Kidney (tissue), 14 donors: ENCODE results near the gene FAM241A. TPM values are rescaled to one million over a fixed set of nuclear protein-coding genes. Genes with fewer than 3 reads are reported as not detected.

Experiments used
- DNase-seq, 5 donors: peaks; one replicate each; pipeline ENCODE4 v3.0.0-alpha.2; 2013 to 2020
- FAIRE-seq: peaks from 2 replicates; lab custom pipeline; 2012; peaks lifted over from hg19 to GRCh38; lab: Jason Lieb, UNC
- H3K27ac ChIP-seq, 2 donors: one replicate each; pipeline ENCODE4 v1.7.0; 2013; ENCODE audit warnings: low read depth in 2 of 2, low read length in 2 of 2, inconsistent platforms in 1 of 2
- H3K27me3 ChIP-seq: one replicate; pipeline ENCODE4 v1.7.1; 2013; ENCODE audit warnings: low read length, inconsistent platforms; ENCODE audit not compliant: control insufficient read depth, insufficient read depth
- H3K36me3 ChIP-seq, 3 donors: one replicate each; pipeline versions ENCODE4 v1.7.0 to v1.7.1; 2013; ENCODE audit warnings: low read length in 3 of 3, control low read depth in 1 of 3, inconsistent platforms in 1 of 3; ENCODE audit not compliant: insufficient read depth in 3 of 3, control insufficient read depth in 2 of 3
- H3K4me1 ChIP-seq, 3 donors: one replicate each; pipeline versions ENCODE4 v1.7.0 to v1.7.1; 2013; ENCODE audit warnings: low read length in 3 of 3, inconsistent platforms in 1 of 3, low read depth in 1 of 3; ENCODE audit not compliant: control insufficient read depth in 2 of 3, insufficient read depth in 2 of 3
- H3K4me3 ChIP-seq, 3 donors: one replicate each; pipeline versions ENCODE4 v1.7.0 to v1.8.1; 2013; ENCODE audit warnings: low read length in 3 of 3, control low read depth in 1 of 3, inconsistent platforms in 1 of 3
- H3K9ac ChIP-seq, 3 donors: one replicate each; pipeline versions ENCODE4 v1.7.0 to v1.7.1; 2013; ENCODE audit warnings: low read length in 3 of 3, control low read depth in 1 of 3, inconsistent platforms in 1 of 3
- H3K9me3 ChIP-seq, 3 donors: one replicate each; pipeline versions ENCODE4 v1.7.0 to v1.7.1; 2013; ENCODE audit warnings: low read length in 3 of 3, control low read depth in 1 of 3, inconsistent platforms in 1 of 3; ENCODE audit not compliant: control insufficient read depth in 2 of 3, insufficient read depth in 1 of 3
- intact Hi-C: fragments of 100-400 bp; cut with DNase I; formaldehyde crosslinking; loops from one replicate; pipeline ENCODE4 v1.11.1; 2022
- polyA plus RNA-seq: library from polyadenylated mRNA; stranded (reverse); fragments of 350-450 nt; fragmentation: Illumina TruSeq; extraction: RNeasy Lipid Tissue Mini Kit (QIAGEN cat#74804); gene quantifications from one replicate; pipeline ENCODE4 v1.2.3, GENCODE V29; 2014; ENCODE audit warnings: low read depth, low replicate concordance; ENCODE audit not compliant: insufficient read depth
- total RNA-seq: library from RNA; stranded (reverse); fragmentation: NEBNext Ultra II Directional; extraction: Animal tissue kit (Norgen Biotek cat#: 25700); gene quantifications from one replicate; pipeline ENCODE4 v1.2.1, GENCODE V29; 2021
- TF ChIP-seq, protein P1 (sequence below): IDR thresholded peaks from 3 replicates; pipeline ENCODE4 v1.5.1; 2012; ENCODE audit warnings: mild to moderate bottlenecking, moderate library complexity, borderline replicate concordance; ENCODE audit not compliant: insufficient read depth; ENCODE audit errors: extremely low read depth
- donor health status: control.
- donor health status: control.
- donor health status: control.
- donor health status: control.
- donor health status: control.
- donor health status: DM: yes; HTN: yes; CAD: no.
- donor health status: Normal renal cell carcinoma (clear cell type).

Gene FAM241A
- total and polyA plus RNA-seq, 2 donors from 2014 or later, result 1.9 to 2.9 TPM

DNA sequence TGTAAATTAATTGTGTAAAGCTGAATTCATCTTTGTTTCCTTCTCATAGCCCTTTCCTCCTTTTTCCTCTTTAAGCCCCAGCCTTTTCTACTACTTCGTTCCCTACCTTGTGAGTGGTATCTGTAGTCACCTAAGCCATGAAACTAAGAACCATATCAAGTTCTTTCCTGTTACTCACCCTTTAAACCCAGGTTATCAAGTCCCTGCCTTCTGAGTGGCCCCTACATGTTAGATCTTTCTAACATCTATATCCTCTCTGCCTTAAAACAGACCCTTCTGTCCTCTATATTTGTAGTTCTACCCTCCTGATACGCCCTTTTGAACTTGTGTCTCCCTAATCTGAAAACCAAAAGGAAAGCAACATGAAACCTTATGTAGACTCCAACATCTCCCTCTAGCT is 93.6 kb downstream of the FAM241A start:
- Histone ChIP-seq H3K36me3 (no peaks in the 10 kb centered on the region), H3K27me3 (no peaks in the 10 kb centered on the region), H3K4me1 (no peaks in the 10 kb centered on the region), H3K4me3 (no peak overlapping the region), H3K9ac (no peak overlapping the region), H3K27ac (no peak overlapping the region), H3K9me3 (no peaks in the 10 kb centered on the region)
- intact Hi-C loops, result loop anchor here (5.0 kb wide), 1 partner anchor 137 kb away; no protein-coding TSS in a partner anchor
- DNase-seq (no peak), FAIRE-seq (no peak)
- TF ChIP-seq, protein P1, sequence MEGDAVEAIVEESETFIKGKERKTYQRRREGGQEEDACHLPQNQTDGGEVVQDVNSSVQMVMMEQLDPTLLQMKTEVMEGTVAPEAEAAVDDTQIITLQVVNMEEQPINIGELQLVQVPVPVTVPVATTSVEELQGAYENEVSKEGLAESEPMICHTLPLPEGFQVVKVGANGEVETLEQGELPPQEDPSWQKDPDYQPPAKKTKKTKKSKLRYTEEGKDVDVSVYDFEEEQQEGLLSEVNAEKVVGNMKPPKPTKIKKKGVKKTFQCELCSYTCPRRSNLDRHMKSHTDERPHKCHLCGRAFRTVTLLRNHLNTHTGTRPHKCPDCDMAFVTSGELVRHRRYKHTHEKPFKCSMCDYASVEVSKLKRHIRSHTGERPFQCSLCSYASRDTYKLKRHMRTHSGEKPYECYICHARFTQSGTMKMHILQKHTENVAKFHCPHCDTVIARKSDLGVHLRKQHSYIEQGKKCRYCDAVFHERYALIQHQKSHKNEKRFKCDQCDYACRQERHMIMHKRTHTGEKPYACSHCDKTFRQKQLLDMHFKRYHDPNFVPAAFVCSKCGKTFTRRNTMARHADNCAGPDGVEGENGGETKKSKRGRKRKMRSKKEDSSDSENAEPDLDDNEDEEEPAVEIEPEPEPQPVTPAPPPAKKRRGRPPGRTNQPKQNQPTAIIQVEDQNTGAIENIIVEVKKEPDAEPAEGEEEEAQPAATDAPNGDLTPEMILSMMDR, result no peak

Other genes starting within 250 kb of the FAM241A start
- 20.3 TPM for gene AP1AR, start 86.3 kb downstream of the FAM241A start, total RNA-seq
- gene AP1AR, start 86.3 kb downstream of the FAM241A start, polyA plus RNA-seq, result 8.7 TPM
- gene TIFA, start 140.4 kb downstream of the FAM241A start, total RNA-seq, result 11.5 TPM
- 5.0 TPM for gene TIFA, start 140.4 kb downstream of the FAM241A start, polyA plus RNA-seq
- gene ALPK1, start 151.9 kb downstream of the FAM241A start, total RNA-seq, result 33.5 TPM
- gene ALPK1, start 151.9 kb downstream of the FAM241A start, polyA plus RNA-seq, result 5.9 TPM